Measurements from ENCODE around the gene INPP4A. TPM values are rescaled to one million over a fixed set of nuclear protein-coding genes. Genes with fewer than 3 reads are reported as not detected.

The INPP4A gene
- total and polyA plus RNA-seq, 9 of the 15 experiments (the other 6 are each of a cell fraction or from before 2014, with no cell fraction given) = 1.8 to 15.7 (median 8.3) TPM

DNA sequence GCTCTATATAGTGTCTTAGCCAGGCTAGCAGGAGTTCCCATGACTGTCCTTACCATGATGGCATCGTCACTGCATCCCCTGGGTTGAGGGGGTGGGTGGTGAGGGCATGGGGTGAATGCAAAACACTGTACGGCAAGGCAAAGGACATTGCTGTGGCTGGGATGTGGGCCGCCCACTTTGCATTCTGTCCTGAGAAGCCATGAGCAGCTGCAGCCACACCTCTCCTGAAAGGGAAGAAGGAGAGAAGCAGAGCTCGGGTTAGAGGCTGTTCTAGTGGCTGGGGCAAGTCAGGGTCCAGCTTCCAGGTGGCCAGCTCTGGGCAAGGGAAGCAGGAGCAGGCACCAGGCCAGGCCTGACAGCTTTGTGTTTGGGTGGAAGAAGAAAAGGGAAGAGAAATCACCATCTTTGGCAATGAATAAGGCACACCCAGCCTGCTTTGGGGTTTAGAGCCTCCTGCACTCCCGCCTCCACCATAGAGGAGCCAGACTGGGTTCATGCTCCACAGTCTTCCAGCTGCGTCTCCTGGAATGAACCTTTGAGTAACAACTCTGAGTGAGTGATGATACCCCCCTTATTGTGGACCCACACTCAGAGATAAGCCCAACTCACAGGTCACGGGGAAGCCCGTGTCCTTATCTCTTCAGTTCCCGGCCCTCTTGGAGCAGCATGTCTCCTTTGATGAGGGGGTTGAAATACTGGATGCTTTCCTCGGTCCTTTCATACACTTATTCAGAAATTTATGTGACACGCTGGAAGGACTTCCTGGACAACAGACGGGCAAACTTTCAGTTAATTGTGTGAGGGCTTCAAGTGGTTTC is 63.4 kb downstream of the INPP4A start (continued):
- TF ChIP-seq, protein P1, sequence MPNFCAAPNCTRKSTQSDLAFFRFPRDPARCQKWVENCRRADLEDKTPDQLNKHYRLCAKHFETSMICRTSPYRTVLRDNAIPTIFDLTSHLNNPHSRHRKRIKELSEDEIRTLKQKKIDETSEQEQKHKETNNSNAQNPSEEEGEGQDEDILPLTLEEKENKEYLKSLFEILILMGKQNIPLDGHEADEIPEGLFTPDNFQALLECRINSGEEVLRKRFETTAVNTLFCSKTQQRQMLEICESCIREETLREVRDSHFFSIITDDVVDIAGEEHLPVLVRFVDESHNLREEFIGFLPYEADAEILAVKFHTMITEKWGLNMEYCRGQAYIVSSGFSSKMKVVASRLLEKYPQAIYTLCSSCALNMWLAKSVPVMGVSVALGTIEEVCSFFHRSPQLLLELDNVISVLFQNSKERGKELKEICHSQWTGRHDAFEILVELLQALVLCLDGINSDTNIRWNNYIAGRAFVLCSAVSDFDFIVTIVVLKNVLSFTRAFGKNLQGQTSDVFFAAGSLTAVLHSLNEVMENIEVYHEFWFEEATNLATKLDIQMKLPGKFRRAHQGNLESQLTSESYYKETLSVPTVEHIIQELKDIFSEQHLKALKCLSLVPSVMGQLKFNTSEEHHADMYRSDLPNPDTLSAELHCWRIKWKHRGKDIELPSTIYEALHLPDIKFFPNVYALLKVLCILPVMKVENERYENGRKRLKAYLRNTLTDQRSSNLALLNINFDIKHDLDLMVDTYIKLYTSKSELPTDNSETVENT (CRISPR knock-in tag; IDR thresholded peaks at IDR 0.05) = no peak
- TF ChIP-seq NFXL1 (CRISPR knock-in tag; IDR thresholded peaks at IDR 0.05) (no peak), HMGN3 (IDR thresholded peaks at IDR 0.05; ENCODE audit: borderline replicate concordance, extremely low read depth, insufficient read length, low read depth, low read length) (no peak), PPARD (CRISPR knock-in tag; IDR thresholded peaks at IDR 0.05) (no peak), SLC30A9 (CRISPR knock-in tag; IDR thresholded peaks at IDR 0.05) (no peak), NCOA1 (IDR thresholded peaks at IDR 0.05; ENCODE audit: low read depth) (peak; percentile 77; the same call in 1 of the 2 replicates), POLR2B (IDR thresholded peaks at IDR 0.05; ENCODE audit: low read depth, partially characterized antibody) (no peak)
- TF ChIP-seq, protein P2, sequence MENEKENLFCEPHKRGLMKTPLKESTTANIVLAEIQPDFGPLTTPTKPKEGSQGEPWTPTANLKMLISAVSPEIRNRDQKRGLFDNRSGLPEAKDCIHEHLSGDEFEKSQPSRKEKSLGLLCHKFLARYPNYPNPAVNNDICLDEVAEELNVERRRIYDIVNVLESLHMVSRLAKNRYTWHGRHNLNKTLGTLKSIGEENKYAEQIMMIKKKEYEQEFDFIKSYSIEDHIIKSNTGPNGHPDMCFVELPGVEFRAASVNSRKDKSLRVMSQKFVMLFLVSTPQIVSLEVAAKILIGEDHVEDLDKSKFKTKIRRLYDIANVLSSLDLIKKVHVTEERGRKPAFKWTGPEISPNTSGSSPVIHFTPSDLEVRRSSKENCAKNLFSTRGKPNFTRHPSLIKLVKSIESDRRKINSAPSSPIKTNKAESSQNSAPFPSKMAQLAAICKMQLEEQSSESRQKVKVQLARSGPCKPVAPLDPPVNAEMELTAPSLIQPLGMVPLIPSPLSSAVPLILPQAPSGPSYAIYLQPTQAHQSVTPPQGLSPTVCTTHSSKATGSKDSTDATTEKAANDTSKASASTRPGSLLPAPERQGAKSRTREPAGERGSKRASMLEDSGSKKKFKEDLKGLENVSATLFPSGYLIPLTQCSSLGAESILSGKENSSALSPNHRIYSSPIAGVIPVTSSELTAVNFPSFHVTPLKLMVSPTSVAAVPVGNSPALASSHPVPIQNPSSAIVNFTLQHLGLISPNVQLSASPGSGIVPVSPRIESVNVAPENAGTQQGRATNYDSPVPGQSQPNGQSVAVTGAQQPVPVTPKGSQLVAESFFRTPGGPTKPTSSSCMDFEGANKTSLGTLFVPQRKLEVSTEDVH (IDR thresholded peaks at IDR 0.05; ENCODE audit: low read depth, partially characterized antibody) = no peak
- TF ChIP-seq, protein P3, sequence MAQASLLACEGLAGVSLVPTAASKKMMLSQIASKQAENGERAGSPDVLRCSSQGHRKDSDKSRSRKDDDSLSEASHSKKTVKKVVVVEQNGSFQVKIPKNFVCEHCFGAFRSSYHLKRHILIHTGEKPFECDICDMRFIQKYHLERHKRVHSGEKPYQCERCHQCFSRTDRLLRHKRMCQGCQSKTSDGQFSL (CRISPR knock-in tag; IDR thresholded peaks at IDR 0.05) = no peak
- TF ChIP-seq, protein P3 (tag; IDR thresholded peaks at IDR 0.05) = no peak
